Heart left ventricle (tissue), 13 donors: ENCODE results near the gene B4GALT1.

Experiments used
- CTCF ChIP-seq, 12 donors: fragments of 200-600 bp; sonication (generic) in 4 of 12; IDR thresholded peaks; one replicate each; pipeline versions ENCODE4 v1.5.0 to v1.8.0; 2018 to 2022; ENCODE audit warnings: antibody characterized with exemption in 12 of 12, mild to moderate bottlenecking in 5 of 12
- POLR2A ChIP-seq, 2 donors: fragments of 450-650 bp; IDR thresholded peaks; one replicate each; pipeline ENCODE4 v1.6.1; 2017; ENCODE audit warnings: antibody characterized with exemption in 2 of 2, mild to moderate bottlenecking in 2 of 2, moderate library complexity in 2 of 2
- donor health status: ischemic (EF 13 %, LVEDD 7.1; RV severe dilation, severe dysfunction).
- donor health status: DM: no; HTN: yes; CAD: no.
- donor health status: DM: no; HTN: no; CAD: no.
- donor health status: ischemic (EF 25% LVEDD 6.9; RV normal size, moderate dysfunction).
- donor health status: ischemic (EF 25% LVEDD 5.7; RV mildly dilated, moderate dysfunction).
- donor health status: ischemic (EF 35%, LVEDD 5.7; RV mildly dilated, moderate dysfunction).
- donor health status: nonischemic (EF 11% LVEDD 7.7; RV severe dilation, severe dysfunction).
- donor health status: DM: yes; HTN: yes; CAD: no.
- donor health status: PGD.
- donor health status: ischemic (EF 29% LVEDD 5.4; RV normal size, mild dysfunction).
- donor health status: nonischemic (EF 23%, LVEDD 6.1; RV moderate dilation, normal function).

GRCh38 chr9:33080534-33080933, 86.6 kb downstream of the B4GALT1 start:
- no peak for TF ChIP-seq CTCF (IDR thresholded peaks at IDR 0.05)
- TF ChIP-seq POLR2A (IDR thresholded peaks at IDR 0.05) = no peak
